Aorta (tissue), 5 donors: ENCODE results near the gene ATP5PF. TPM values are rescaled to one million over a fixed set of nuclear protein-coding genes. Genes with fewer than 3 reads are reported as not detected.
"Not testable (repeated sequence)": the region's sequence is repeated elsewhere in the genome, so short reads cannot be mapped to it uniquely, and the experiment has no call there.

Source experiments
- ATAC-seq: fragments of 200-7000 bp; cut with Tn5 transposase; one replicate; pipeline ENCODE4 v1.9.1; 2022; ENCODE audit warnings: moderate library complexity; ENCODE audit not compliant: low FRiP score
- DNase-seq, 2 donors: peaks; one replicate each; pipeline ENCODE4 v3.0.0-alpha.2; 2020
- H3K27ac ChIP-seq, 2 donors: one replicate each; pipeline ENCODE4 v1.5.1; 2013; ENCODE audit warnings: low read length in 2 of 2, mild to moderate bottlenecking in 2 of 2, moderate library complexity in 2 of 2, control low read depth in 1 of 2, inconsistent platforms in 1 of 2, low read depth in 1 of 2
- H3K27me3 ChIP-seq, 2 donors: one replicate each; pipeline ENCODE4 v1.6.1; 2013; ENCODE audit warnings: control low read depth in 1 of 2, low read length in 1 of 2, mild to moderate bottlenecking in 1 of 2, moderate library complexity in 1 of 2; ENCODE audit not compliant: insufficient read depth in 2 of 2, control insufficient read depth in 1 of 2
- H3K36me3 ChIP-seq, 2 donors: one replicate each; pipeline ENCODE4 v1.6.1; 2013; ENCODE audit warnings: control low read depth in 1 of 2, low read length in 1 of 2, mild to moderate bottlenecking in 1 of 2; ENCODE audit not compliant: insufficient read depth in 2 of 2, control insufficient read depth in 1 of 2
- H3K4me1 ChIP-seq, 2 donors: one replicate each; pipeline ENCODE4 v1.6.1; 2013; ENCODE audit warnings: low read length in 2 of 2, control low read depth in 1 of 2, mild to moderate bottlenecking in 1 of 2, moderate library complexity in 1 of 2; ENCODE audit not compliant: insufficient read depth in 2 of 2, control insufficient read depth in 1 of 2
- H3K4me3 ChIP-seq, 2 donors: one replicate each; pipeline ENCODE4 v1.5.1; 2013; ENCODE audit warnings: low read length in 2 of 2, control low read depth in 1 of 2, mild to moderate bottlenecking in 1 of 2
- H3K9me3 ChIP-seq: one replicate; pipeline ENCODE4 v1.6.1; 2013; ENCODE audit warnings: mild to moderate bottlenecking, low read length; ENCODE audit not compliant: control insufficient read depth
- WGBS, 2 donors: extraction: QIAGEN DNeasy Blood & Tissue Kit; methylation state at CpG; one replicate each; pipeline ENCODE4 v1.1.7; 2013; 5-methylcytosine and 5-hydroxymethylcytosine counted together
- intact Hi-C, 2 donors: fragments of 100-400 bp; cut with DNase I; formaldehyde crosslinking; loops; one replicate each; pipeline versions ENCODE4 v1.14.2 to v1.15.0; 2022
- polyA plus RNA-seq, 2 donors: library from polyadenylated mRNA; stranded (reverse); fragments of 200-250 nt; gene quantifications; one replicate each; pipeline ENCODE4 v1.2.3, GENCODE V29; 2013
- total RNA-seq, 2 donors: library from RNA; stranded (reverse); fragmentation: NEBNext Ultra II Directional; extraction: Animal tissue kit (Norgen Biotek cat#: 25700); gene quantifications; one replicate each; pipeline ENCODE4 v1.2.1, GENCODE V29; 2021
- donor health status: healthy with polysubstance abuse.
- donor health status: Bipolar disorder and iron deficiency.
- donor health status: DM: no; HTN: no; CAD: no.
- donor health status: DM: no; HTN: no; CAD: no.
- donor health status: DM: yes; HTN: yes; CAD: no.

ATP5PF gene
- total and polyA plus RNA-seq, 4 donors = 80.5 to 735 (median 177) TPM

- H3K27ac ChIP-seq = peak overlapping the region; percentile 87 to 91
- intact Hi-C loops = loop anchor here in 1 of 2 donors (10.0 kb wide), 1 partner anchor 1099 kb away; no protein-coding TSS in a partner anchor
- H3K9me3 ChIP-seq = no peaks in the 10 kb centered on the region
- no peaks in the 10 kb centered on the region for H3K27me3 ChIP-seq
- peak overlapping the region; percentile 16 to 77 for H3K4me3 ChIP-seq
- no peaks in the 10 kb centered on the region for H3K36me3 ChIP-seq
- DNase-seq (peak; percentile 92 to 95), ATAC-seq (peak; percentile 87)
- no peaks in the 10 kb centered on the region for H3K4me1 ChIP-seq
- 0 to 1% methylated on average over 27 to 48 of the region's 48 CpGs for WGBS, 2 donors
These were observed 1.2 kb upstream of the ATP5PF start for GRCh38 chr21:25735646-25736597.

GRCh38 chr21:25734654-25734903 is 125 bp downstream of the ATP5PF start:
- intact Hi-C loops = loop anchor here in 1 of 2 donors (10.0 kb wide), 1 partner anchor 1100 kb away; no protein-coding TSS in a partner anchor
- H3K27ac ChIP-seq = peak overlapping the region; percentile 15 to 68
- ATAC-seq (no peak), DNase-seq (no peak)
- peak overlapping the region; percentile 91 to 92 for H3K4me3 ChIP-seq
- no peaks in the 10 kb centered on the region for H3K9me3 ChIP-seq
- H3K4me1 ChIP-seq = no peaks in the 10 kb centered on the region
- H3K27me3 ChIP-seq = no peaks in the 10 kb centered on the region
- 0 to 1% methylated on average over 10 of the region's 10 CpGs for WGBS, 2 donors
- H3K36me3 ChIP-seq = no peaks in the 10 kb centered on the region

- Histone ChIP-seq H3K27me3 (no peaks in the 10 kb centered on the region), H3K9me3 (no peaks in the 10 kb centered on the region), H3K36me3 (no peaks in the 10 kb centered on the region), H3K4me3 (peak overlapping the region; percentile 91 to 92), H3K4me1 (no peaks in the 10 kb centered on the region), H3K27ac (peak overlapping the region; percentile 15 to 68)
- intact Hi-C loops = loop anchor here in 1 of 2 donors (10.0 kb wide), 1 partner anchor 1101 kb away; no protein-coding TSS in a partner anchor
- peak; percentile 11 for ATAC-seq
- DNase-seq = peak in 1 of 2 donors; percentile 80
- 3 to 4% methylated on average over 30 of the region's 30 CpGs for WGBS, 2 donors
These were observed 648 bp downstream of the ATP5PF start for GRCh38 chr21:25733859-25734653.

GRCh38 chr21:25732091-25732760 is 2.5 kb downstream of the ATP5PF start:
- no peaks in the 10 kb centered on the region for H3K27me3 ChIP-seq
- intact Hi-C loops = loop anchor here in 1 of 2 donors (10.0 kb wide), 1 partner anchor 1103 kb away; no protein-coding TSS in a partner anchor
- no peak overlapping the region for H3K4me3 ChIP-seq
- no peak for DNase-seq
- 83 to 86% methylated on average over 6 of the region's 6 CpGs for WGBS, 2 donors
- no peaks in the 10 kb centered on the region for H3K4me1 ChIP-seq
- H3K36me3 ChIP-seq = peaks cover 0 to 2% of the 10 kb centered on the region in 2 donors
- ATAC-seq = no peak
- H3K27ac ChIP-seq = no peak overlapping the region
- no peaks in the 10 kb centered on the region for H3K9me3 ChIP-seq

GRCh38 chr21:25722631-25723030 is 12.1 kb downstream of the ATP5PF start:
- no peak overlapping the region for H3K4me3 ChIP-seq
- 84 to 94% methylated on average over 3 of the region's 3 CpGs for WGBS, 2 donors
- peaks cover 6 to 8% of the 10 kb centered on the region in 2 donors for H3K36me3 ChIP-seq
- DNase-seq = no peak
- no peaks in the 10 kb centered on the region for H3K27me3 ChIP-seq
- intact Hi-C loops = no loop called here
- no peaks in the 10 kb centered on the region for H3K9me3 ChIP-seq
- H3K4me1 ChIP-seq = no peaks in the 10 kb centered on the region
- ATAC-seq = no peak
- no peak overlapping the region for H3K27ac ChIP-seq

- Histone ChIP-seq H3K27ac (no peak overlapping the region), H3K4me3 (no peak overlapping the region), H3K36me3 (peaks cover 6% of the 10 kb centered on the region in 2 donors), H3K4me1 (no peaks in the 10 kb centered on the region), H3K9me3 (no peaks in the 10 kb centered on the region), H3K27me3 (no peaks in the 10 kb centered on the region)
- intact Hi-C loops = no loop called here
- ATAC-seq = no peak
- DNase-seq = no peak
- WGBS, 2 donors = 83 to 91% methylated on average over 3 of the region's 3 CpGs
These were observed 12.7 kb downstream of the ATP5PF start for GRCh38 chr21:25721987-25722386.

- intact Hi-C loops = loop anchor here in 1 of 2 donors (10.0 kb wide), 1 partner anchor 303 kb away; no protein-coding TSS in a partner anchor
- 80 to 82% methylated on average over 5 of the region's 5 CpGs for WGBS, 2 donors
- Histone ChIP-seq H3K36me3 (peaks cover under 1 to 1% of the 10 kb centered on the region in 2 donors), H3K4me1 (no peaks in the 10 kb centered on the region), H3K27me3 (no peaks in the 10 kb centered on the region), H3K4me3 (no peak overlapping the region), H3K27ac (no peak overlapping the region), H3K9me3 (no peaks in the 10 kb centered on the region)
- no peak for DNase-seq
- ATAC-seq = no peak
These were observed 17.1 kb downstream of the ATP5PF start for GRCh38 chr21:25717491-25718147.

GRCh38 chr21:25714066-25714465 is 20.6 kb downstream of the ATP5PF start:
- not testable (repeated sequence) for ATAC-seq, H3K36me3 ChIP-seq, H3K27me3 ChIP-seq, H3K4me1 ChIP-seq, H3K27ac ChIP-seq, H3K9me3 ChIP-seq, DNase-seq, H3K4me3 ChIP-seq
- intact Hi-C loops = loop anchor here in 1 of 2 donors (10.0 kb wide), 1 partner anchor 299 kb away; no protein-coding TSS in a partner anchor
- WGBS, 2 donors = 95 to 96% methylated on average over 10 of the region's 10 CpGs
